Peyer's patch (tissue), 4 donors: Measurements from ENCODE around the gene DHDH. TPM values are rescaled to one million over a fixed set of nuclear protein-coding genes. Genes with fewer than 3 reads are reported as not detected.

Experiments
- DNase-seq, 3 donors: peaks; one replicate each; pipeline ENCODE4 v3.0.0-alpha.2; 2017 to 2019
- H3K27ac ChIP-seq, 4 donors: fragments of 200-600 bp; sonication (generic); one replicate each; pipeline ENCODE4 v1.5.1; 2016 to 2019
- H3K27me3 ChIP-seq, 2 donors: fragments of 200-600 bp; sonication (generic); one replicate each; pipeline ENCODE4 v1.5.1; 2019
- H3K36me3 ChIP-seq, 3 donors: fragments of 200-600 bp; sonication (generic); one replicate each; pipeline ENCODE4 v1.5.1; 2016 to 2019
- H3K4me1 ChIP-seq, 4 donors: fragments of 200-600 bp; sonication (generic); one replicate each; pipeline ENCODE4 v1.5.1; 2016 to 2019
- H3K4me3 ChIP-seq, 4 donors: fragments of 200-600 bp; sonication (generic); 1 replicate in 3 of 4; 2 replicates in 1 of 4; pipeline ENCODE4 v1.5.1; 2016 to 2019; ENCODE audit warnings: mild to moderate bottlenecking in 1 of 4
- H3K9me3 ChIP-seq, 4 donors: fragments of 200-600 bp; sonication (generic); one replicate each; pipeline ENCODE4 v1.5.1; 2016 to 2019; ENCODE audit warnings: mild to moderate bottlenecking in 1 of 4
- CTCF ChIP-seq, 6 experiments: fragments of 450-650 bp in 4 of 6; fragments of 200-600 bp in 2 of 6; sonication (generic) in 1 of 6; IDR thresholded peaks; one replicate each; pipeline ENCODE4 v1.5.1; 2017 to 2019; ENCODE audit warnings: antibody characterized with exemption in 6 of 6, mild to moderate bottlenecking in 3 of 6, moderate library complexity in 1 of 6
- POLR2A ChIP-seq, 2 donors: fragments of 450-650 bp; IDR thresholded peaks; one replicate each; pipeline ENCODE4 v1.5.1; 2017; ENCODE audit warnings: antibody characterized with exemption in 2 of 2, mild to moderate bottlenecking in 2 of 2, moderate library complexity in 2 of 2
- total RNA-seq, 4 donors: library from RNA; depleted of rRNA; stranded (reverse); fragments of >200 nt; gene quantifications; one replicate each; pipeline ENCODE4 v1.1.0, GENCODE V29; 2016

DHDH gene
- total RNA-seq, 4 donors from 2014 or later: 14.6 to 55.5 (median 45.9) TPM; not detected in 1

- no peak for DNase-seq
- Histone ChIP-seq H3K27me3 (no peaks in the 10 kb centered on the region), H3K36me3 (no peaks in the 10 kb centered on the region), H3K27ac (peak overlapping the region; percentile 80 to 94 (median 87)), H3K9me3 (no peaks in the 10 kb centered on the region), H3K4me1 (peaks cover 0 to 19% (median 8%) of the 10 kb centered on the region in 4 donors), H3K4me3 (peak overlapping the region; percentile 80 to 95 (median 86))
- peak in 1 of 6 experiments; percentile 1 for TF ChIP-seq CTCF (IDR thresholded peaks at IDR 0.05)
- TF ChIP-seq POLR2A (IDR thresholded peaks at IDR 0.05): no peak
Measured at GRCh38 chr19:48955308-48955958, 21.9 kb downstream of the DHDH start.

GRCh38 chr19:48958006-48958405 is 24.5 kb downstream of the DHDH start:
- H3K36me3 ChIP-seq: no peaks in the 10 kb centered on the region
- no peaks in the 10 kb centered on the region for H3K9me3 ChIP-seq
- TF ChIP-seq CTCF (IDR thresholded peaks at IDR 0.05): no peak
- TF ChIP-seq POLR2A (IDR thresholded peaks at IDR 0.05): no peak
- peaks cover 0 to 39% (median 12%) of the 10 kb centered on the region in 4 donors for H3K4me1 ChIP-seq
- H3K27ac ChIP-seq: no peak overlapping the region
- DNase-seq: no peak
- H3K4me3 ChIP-seq: no peak overlapping the region
- H3K27me3 ChIP-seq: no peaks in the 10 kb centered on the region

DNA sequence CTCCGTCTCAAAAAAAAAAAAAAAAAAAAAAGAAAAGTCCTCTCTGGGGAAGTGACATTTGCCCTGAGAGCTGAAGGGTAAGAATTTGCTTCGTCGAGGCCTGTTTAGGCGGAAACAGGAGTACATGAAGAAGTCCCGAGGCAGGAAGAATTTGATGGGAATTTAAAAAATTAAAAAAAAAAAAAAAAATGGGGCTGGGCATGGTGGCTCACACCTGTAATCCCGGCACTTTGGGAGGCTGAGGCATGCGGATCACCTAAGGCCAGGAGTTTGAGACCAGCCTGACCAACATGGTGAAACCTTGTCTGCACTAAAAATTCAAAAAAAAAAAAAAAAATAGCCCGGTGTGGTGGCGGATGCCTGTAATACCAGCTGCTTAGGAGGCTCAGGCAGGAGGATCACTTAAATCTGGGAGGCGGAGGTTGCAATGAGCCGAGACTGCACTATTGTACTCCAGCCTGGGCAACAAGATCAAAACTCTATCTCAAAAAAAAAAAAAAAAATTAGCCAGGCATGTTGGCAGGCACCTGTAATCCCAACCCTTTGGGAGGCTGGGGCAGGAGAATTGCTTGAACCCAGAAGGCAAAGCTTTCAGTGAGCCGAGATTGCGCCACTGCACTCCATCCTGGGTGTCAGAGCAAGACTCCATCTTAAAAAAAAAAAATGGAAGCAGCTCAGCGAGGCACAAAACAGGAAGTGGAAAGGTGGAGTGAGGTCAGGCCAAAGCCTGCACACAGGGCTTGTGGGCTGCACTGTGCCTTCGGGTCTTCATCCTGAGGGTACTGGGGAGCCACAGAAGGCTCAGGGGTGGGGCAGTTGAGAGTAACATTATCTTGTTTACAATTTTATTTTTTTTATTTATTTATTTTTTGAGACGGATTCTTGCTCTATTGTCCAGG is 26.1 kb downstream of the DHDH start:
- Histone ChIP-seq H3K27me3 (no peaks in the 10 kb centered on the region), H3K36me3 (no peaks in the 10 kb centered on the region), H3K4me3 (no peak overlapping the region), H3K9me3 (no peaks in the 10 kb centered on the region), H3K4me1 (peaks cover 0 to 52% (median 24%) of the 10 kb centered on the region in 4 donors), H3K27ac (peak overlapping the region; percentile 25 to 96 (median 88))
- no peak for TF ChIP-seq POLR2A (IDR thresholded peaks at IDR 0.05)
- TF ChIP-seq CTCF (IDR thresholded peaks at IDR 0.05): no peak
- peak in 1 of 3 donors; percentile 54 for DNase-seq

DNA sequence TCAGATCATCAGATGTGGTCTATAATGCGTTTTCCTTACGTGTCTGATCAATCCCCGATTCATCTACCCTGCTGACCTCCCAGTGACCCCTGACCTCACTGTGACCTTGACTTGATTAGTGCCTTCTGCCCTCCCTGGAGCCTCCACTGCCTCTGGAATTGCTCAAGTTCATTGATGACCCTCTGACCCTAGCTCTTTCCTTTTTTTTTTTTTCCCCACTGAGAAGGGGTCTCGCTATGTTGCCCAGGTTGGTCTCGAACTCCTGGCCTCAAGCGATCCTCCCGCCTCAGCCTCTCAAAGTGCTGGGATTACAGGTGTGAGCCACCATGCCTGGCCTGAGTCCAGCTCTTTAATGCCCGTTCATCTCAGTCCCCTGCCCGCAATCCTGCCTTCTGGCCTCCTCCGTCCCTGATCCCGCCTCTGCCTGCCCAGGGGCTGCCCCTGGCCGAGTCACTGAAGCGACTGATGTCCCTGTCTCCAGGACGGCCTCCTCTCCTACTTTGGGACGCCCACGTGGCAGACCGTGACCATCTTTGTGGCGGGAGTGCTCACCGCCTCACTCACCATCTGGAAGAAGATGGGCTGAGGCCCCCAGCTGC is 27.7 kb downstream of the DHDH start:
- H3K4me3 ChIP-seq: no peak overlapping the region
- H3K9me3 ChIP-seq: no peaks in the 10 kb centered on the region
- peaks cover 0 to 4% (median 0%) of the 10 kb centered on the region in 3 donors for H3K36me3 ChIP-seq
- peak in 2 of 3 donors; percentile 54 to 58 for DNase-seq
- H3K27ac ChIP-seq: peak overlapping the region in 3 of 4 donors; percentile 80 to 96 (median 95)
- no peaks in the 10 kb centered on the region for H3K27me3 ChIP-seq
- peaks cover 0 to 45% (median 19%) of the 10 kb centered on the region in 4 donors for H3K4me1 ChIP-seq
- TF ChIP-seq POLR2A (IDR thresholded peaks at IDR 0.05) (no peak), CTCF (IDR thresholded peaks at IDR 0.05) (no peak)

DNA sequence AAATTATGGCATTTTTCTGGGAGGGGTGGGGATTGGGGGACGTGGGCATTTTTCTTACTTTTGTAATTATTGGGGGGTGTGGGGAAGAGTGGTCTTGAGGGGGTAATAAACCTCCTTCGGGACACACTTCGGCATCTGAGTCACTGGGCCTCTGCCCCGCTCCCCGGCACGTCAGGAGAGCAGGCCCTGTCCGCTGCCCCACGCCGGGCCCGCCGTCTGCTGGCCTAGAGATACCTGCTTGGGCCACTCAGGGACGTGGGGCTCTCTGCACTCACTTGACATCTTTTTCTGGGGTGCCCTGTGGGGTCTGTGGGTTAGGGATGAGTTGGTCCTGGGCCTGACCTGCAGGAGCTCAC is 28.2 kb downstream of the DHDH start:
- H3K4me3 ChIP-seq: peak overlapping the region in 1 of 4 donors; percentile 91
- peak in 1 of 3 donors; percentile 54 for DNase-seq
- TF ChIP-seq POLR2A (IDR thresholded peaks at IDR 0.05) (no peak), CTCF (IDR thresholded peaks at IDR 0.05) (no peak)
- peak overlapping the region; percentile 80 to 96 (median 96) for H3K27ac ChIP-seq
- peaks cover 0 to 47% (median 24%) of the 10 kb centered on the region in 4 donors for H3K4me1 ChIP-seq
- no peaks in the 10 kb centered on the region for H3K9me3 ChIP-seq
- peaks cover 0 to 9% (median 0%) of the 10 kb centered on the region in 3 donors for H3K36me3 ChIP-seq
- H3K27me3 ChIP-seq: no peaks in the 10 kb centered on the region
